Astrocyte of the cerebellum (primary cell): ENCODE measurements around the gene FAM228B.

ENCODE experiments used
- DNase-seq: peaks from one replicate; pipeline ENCODE4 v3.0.0-alpha.2; 2011; ENCODE audit warnings: low read depth
- H3K4me3 ChIP-seq: 2 replicates; pipeline ENCODE4 v1.5.1; 2011; ENCODE audit warnings: mild to moderate bottlenecking, low read depth, low read length, moderate library complexity
- in situ Hi-C: cut with HindIII; loops from 2 replicates; pipeline ENCODE4 v1.10.0; 2017; ENCODE audit warnings: low sequenced_read_pairs
- TF ChIP-seq, protein P1 (sequence below): IDR thresholded peaks from 2 replicates; pipeline ENCODE4 v1.5.1; 2012; ENCODE audit warnings: low read length, low read depth, moderate library complexity, mild to moderate bottlenecking; ENCODE audit errors: missing control alignments

The FAM228B gene

DNA sequence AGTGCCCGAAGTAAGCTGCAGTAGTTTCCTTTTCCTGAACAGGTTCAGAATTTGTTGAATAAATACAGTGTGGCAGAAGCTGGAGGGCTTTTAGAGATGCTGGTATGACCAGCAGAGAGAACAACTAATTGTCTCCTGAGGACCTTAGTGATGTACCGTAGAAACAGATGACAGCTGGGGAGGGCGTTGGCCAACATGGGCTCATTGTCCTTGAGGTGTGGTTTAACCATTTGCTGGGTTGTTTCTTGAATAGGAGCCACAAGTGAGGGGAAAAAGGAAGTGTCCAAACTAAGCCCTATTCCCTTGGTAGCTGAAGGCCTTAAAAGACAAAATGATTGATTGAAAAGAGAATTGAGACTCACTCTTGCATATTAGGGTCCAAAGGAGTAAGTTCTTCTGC lies 39.9 kb downstream of the FAM228B start:
- in situ Hi-C loops: no loop called here
- no peak for DNase-seq
- H3K4me3 ChIP-seq: no peak overlapping the region
- TF ChIP-seq, protein P1, sequence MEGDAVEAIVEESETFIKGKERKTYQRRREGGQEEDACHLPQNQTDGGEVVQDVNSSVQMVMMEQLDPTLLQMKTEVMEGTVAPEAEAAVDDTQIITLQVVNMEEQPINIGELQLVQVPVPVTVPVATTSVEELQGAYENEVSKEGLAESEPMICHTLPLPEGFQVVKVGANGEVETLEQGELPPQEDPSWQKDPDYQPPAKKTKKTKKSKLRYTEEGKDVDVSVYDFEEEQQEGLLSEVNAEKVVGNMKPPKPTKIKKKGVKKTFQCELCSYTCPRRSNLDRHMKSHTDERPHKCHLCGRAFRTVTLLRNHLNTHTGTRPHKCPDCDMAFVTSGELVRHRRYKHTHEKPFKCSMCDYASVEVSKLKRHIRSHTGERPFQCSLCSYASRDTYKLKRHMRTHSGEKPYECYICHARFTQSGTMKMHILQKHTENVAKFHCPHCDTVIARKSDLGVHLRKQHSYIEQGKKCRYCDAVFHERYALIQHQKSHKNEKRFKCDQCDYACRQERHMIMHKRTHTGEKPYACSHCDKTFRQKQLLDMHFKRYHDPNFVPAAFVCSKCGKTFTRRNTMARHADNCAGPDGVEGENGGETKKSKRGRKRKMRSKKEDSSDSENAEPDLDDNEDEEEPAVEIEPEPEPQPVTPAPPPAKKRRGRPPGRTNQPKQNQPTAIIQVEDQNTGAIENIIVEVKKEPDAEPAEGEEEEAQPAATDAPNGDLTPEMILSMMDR: no peak

DNA sequence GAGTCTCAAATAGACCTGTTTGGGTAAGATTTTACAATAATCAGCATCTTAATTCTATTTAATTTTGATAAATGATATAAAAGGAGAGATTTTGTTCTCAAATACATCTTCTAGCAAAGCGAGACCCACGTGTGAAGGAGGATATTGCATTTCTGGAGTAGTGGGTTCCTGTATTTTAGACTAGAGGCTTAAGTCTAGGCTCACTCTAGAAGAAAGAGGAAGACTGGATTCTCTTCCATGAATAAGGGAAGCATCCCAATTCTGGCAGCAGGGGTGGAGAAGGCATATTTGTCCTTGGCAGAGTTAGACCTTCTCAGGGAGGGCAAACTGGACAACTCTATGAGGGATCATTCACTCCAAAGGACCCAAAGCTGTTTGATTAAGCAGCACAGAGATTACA lies 40.3 kb downstream of the FAM228B start:
- TF ChIP-seq, protein P1: no peak
- H3K4me3 ChIP-seq: no peak overlapping the region
- in situ Hi-C loops: no loop called here
- DNase-seq: no peak

DNA sequence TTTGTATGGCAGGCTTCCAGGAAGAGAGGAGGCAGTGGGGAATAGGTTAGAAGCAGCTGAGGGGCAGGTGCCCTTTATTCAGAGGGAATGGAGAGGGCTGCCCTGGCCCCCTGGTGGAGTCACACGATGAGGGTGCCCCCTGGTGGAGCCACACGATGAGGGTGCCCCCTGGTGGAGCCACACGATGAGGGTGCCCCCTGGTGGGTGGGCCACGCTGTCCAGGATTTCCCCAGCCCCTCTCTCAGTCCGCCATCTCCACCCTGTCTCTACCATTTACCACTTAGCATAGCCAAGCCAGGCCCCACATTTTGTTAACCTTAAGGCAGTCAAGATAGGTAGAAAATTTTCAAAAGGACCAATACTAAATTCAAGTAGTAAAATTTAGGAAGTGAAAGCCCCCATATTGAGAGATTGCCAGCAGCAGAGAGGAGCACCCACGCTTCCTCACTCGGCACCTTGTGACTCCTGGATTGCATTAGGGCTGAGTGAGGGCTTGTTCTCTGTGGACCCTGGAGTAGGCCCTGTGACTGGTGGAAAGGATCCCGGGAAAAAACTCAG lies 41.2 kb downstream of the FAM228B start:
- in situ Hi-C loops: no loop called here
- H3K4me3 ChIP-seq: no peak overlapping the region
- TF ChIP-seq, protein P1: no peak
- no peak for DNase-seq

DNA sequence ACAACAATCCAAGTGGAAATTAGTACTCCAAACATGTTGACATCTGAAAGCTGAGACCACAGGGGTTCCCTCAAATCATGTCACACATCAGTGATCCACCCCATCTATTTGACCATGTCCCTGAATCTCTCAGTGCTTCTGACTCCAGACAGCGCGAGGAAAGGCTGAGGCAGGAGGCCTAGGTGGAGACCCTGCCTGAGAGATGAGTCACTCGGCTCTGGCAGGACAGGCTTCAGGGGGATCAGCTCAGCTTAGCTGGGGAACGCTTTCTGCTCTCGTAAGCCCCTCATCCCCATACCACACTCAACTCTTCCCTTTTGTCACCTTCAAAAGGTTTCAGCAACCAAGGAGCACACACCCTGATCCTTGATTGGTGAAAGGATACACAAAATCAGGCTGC lies 45.8 kb downstream of the FAM228B start:
- DNase-seq: no peak
- in situ Hi-C loops: no loop called here
- no peak overlapping the region for H3K4me3 ChIP-seq
- TF ChIP-seq, protein P1: no peak

DNA sequence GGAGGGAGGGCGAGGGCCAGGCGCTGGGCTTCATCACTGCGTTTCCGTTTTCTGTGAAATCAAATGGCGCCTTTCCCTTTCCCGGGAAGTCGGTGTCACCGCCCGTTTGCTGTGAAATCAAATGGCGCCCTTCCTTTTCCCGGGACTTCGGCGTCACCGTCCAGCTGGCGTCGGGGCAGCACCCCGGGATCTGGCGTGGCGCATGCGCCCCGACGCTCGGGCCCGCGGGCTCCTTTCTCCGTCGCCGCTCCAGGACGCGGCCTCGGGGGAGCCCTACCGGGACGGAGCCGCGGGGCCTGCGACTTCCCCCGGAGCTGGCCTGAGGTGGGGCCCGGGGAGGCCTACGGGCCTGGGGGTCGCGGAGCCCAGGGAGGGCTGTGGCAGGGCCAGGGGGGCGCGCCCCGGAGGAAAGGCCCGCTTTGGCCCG lies 51.6 kb downstream of the FAM228B start, which contains the start of gene FAM228A:
TSS of gene FAM228A (plus strand) at position 203 of the 427 bp plus-strand sequence. CDS start 428 bp downstream, outside the sequence.
- no peak within 1 kb of the TSS for H3K4me3 ChIP-seq
- DNase-seq: no peak
- TF ChIP-seq, protein P1: no peak
- in situ Hi-C loops: no loop called here

DNA sequence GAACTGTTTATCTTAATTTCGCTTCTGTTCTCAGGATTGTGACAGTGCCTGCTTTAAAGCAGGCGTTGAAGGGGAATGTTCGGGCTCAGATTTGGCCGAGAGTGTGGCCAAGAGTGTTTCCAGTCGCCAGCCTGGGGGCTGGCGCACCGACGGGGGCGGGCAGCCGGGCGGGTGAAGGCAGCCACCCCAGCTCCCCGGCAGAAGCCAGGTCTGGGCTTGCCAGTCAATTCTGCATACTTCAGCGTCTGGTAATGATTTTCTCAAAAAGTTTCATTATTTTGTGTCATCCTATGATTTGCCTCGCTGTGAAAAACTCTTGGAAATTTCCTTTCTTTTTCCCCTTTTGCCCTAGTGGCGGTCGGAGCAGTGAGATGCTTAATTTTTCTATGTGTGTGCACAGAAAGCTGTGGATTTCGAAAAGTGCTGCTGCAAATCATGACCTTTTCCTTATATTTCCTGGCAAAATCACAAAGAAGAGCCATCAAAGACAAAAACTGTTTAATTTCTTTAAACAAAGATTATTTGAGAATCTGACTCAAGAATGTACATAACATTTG lies 52.4 kb downstream of the FAM228B start:
- no peak for DNase-seq
- TF ChIP-seq, protein P1: no peak
- H3K4me3 ChIP-seq: no peak overlapping the region
- in situ Hi-C loops: no loop called here
